SU-DHL-6 (cell line): ENCODE data around the gene FETUB.

Experiments
- H2AFZ ChIP-seq: fragments of 200-600 bp; sonication (generic); 2 replicates; pipeline ENCODE4 v1.6.1; 2014; ENCODE audit warnings: low read depth, mild to moderate bottlenecking, moderate library complexity, mixed read lengths, antibody characterized with exemption, low read length; ENCODE audit not compliant: severe bottlenecking
- H3F3A ChIP-seq: fragments of 200-600 bp; shearing (Covaris generic); 2 replicates; pipeline ENCODE4 v1.6.0; 2016; ENCODE audit warnings: antibody characterized with exemption, mild to moderate bottlenecking; ENCODE audit not compliant: insufficient read depth
- H3K27ac ChIP-seq: fragments of 200-600 bp; sonication (generic); 2 replicates; pipeline ENCODE4 v1.5.1; 2016; ENCODE audit warnings: low read depth, mild to moderate bottlenecking, low read length, moderate library complexity, mixed read lengths
- H3K27me3 ChIP-seq: fragments of 200-600 bp; sonication (generic), shearing (Covaris generic); 2 replicates; pipeline ENCODE4 v1.6.0; 2014; ENCODE audit warnings: mild to moderate bottlenecking, low read length
- H3K36me3 ChIP-seq: fragments of 200-600 bp; sonication (generic); 2 replicates; pipeline ENCODE4 v1.6.1; 2014; ENCODE audit warnings: mild to moderate bottlenecking, low read length, mixed read lengths
- H3K4me2 ChIP-seq: fragments of 300-600, 200-600 bp; shearing (Covaris generic), sonication (generic); 2 replicates; pipeline ENCODE4 v1.6.0; 2014; ENCODE audit warnings: low read length, low read depth, mild to moderate bottlenecking; ENCODE audit not compliant: poor library complexity, severe bottlenecking
- H3K4me3 ChIP-seq: fragments of 200-600 bp; sonication (generic); 2 replicates; pipeline ENCODE4 v1.5.1; 2014; ENCODE audit warnings: antibody characterized with exemption, low read length, mild to moderate bottlenecking, mixed read lengths; ENCODE audit not compliant: insufficient read depth, poor library complexity, severe bottlenecking
- H3K79me2 ChIP-seq: fragments of 200-600 bp; sonication (generic); 2 replicates; pipeline ENCODE4 v1.6.1; 2014; ENCODE audit warnings: mild to moderate bottlenecking, low read length, moderate library complexity; ENCODE audit not compliant: insufficient read depth
- H3K9ac ChIP-seq: fragments of 200-600 bp; sonication (generic); 2 replicates; pipeline ENCODE4 v1.7.0; 2014; ENCODE audit warnings: mild to moderate bottlenecking, low read length
- H3K9me2 ChIP-seq: fragments of 200-600 bp; sonication (generic); replicated peaks from 2 replicates; pipeline ENCODE4 v1.6.1; 2014; ENCODE audit warnings: low read length; ENCODE audit not compliant: insufficient read depth
- H3K9me3 ChIP-seq: fragments of 200-600 bp; sonication (generic); 2 replicates; pipeline ENCODE4 v1.6.1; 2014; ENCODE audit warnings: low read length, mixed read lengths; ENCODE audit not compliant: insufficient read depth
- H4K20me1 ChIP-seq: fragments of 200-600 bp; sonication (generic); 2 replicates; pipeline ENCODE4 v1.6.1; 2014; ENCODE audit warnings: low read depth, mild to moderate bottlenecking, antibody characterized with exemption, low read length, moderate library complexity, mixed read lengths
- CTCF ChIP-seq: fragments of 200-600 bp; sonication (generic); IDR thresholded peaks from one replicate; pipeline ENCODE4 v1.5.1; 2017; ENCODE audit warnings: antibody characterized with exemption, mild to moderate bottlenecking, low read length, moderate library complexity; ENCODE audit not compliant: insufficient read depth, poor library complexity, severe bottlenecking
- EZH2phosphoT487 ChIP-seq: fragments of 200-600 bp; sonication (generic), shearing (Covaris generic); conservative IDR thresholded peaks from 2 replicates; pipeline ENCODE4 v1.6.1; 2018; ENCODE audit warnings: mild to moderate bottlenecking, antibody characterized with exemption, low read length, moderate library complexity, mixed read lengths

The FETUB gene

GRCh38 chr3:186624598-186624997 lies 15.6 kb upstream of the FETUB start:
- H3K9me2 ChIP-seq = no peaks in the 10 kb centered on the region
- H3K4me3 ChIP-seq = no peak overlapping the region
- no peak for TF ChIP-seq CTCF
- TF ChIP-seq EZH2phosphoT487 = no peak
- H3K36me3 ChIP-seq = no peaks in the 10 kb centered on the region
- H3K27me3 ChIP-seq = no peaks in the 10 kb centered on the region
- no peak overlapping the region for H2AFZ ChIP-seq
- H3K27ac ChIP-seq = no peak overlapping the region
- no peak overlapping the region for H3K9ac ChIP-seq
- no peaks in the 10 kb centered on the region for H3F3A ChIP-seq
- H3K79me2 ChIP-seq = no peaks in the 10 kb centered on the region
- H3K9me3 ChIP-seq = no peaks in the 10 kb centered on the region
- no peaks in the 10 kb centered on the region for H4K20me1 ChIP-seq
- no peak overlapping the region for H3K4me2 ChIP-seq

GRCh38 chr3:186625600-186626042 lies 14.6 kb upstream of the FETUB start:
- Histone ChIP-seq H2AFZ (no peak overlapping the region), H3K9me3 (no peaks in the 10 kb centered on the region), H3K9ac (no peak overlapping the region), H3K4me2 (no peak overlapping the region), H3K9me2 (no peaks in the 10 kb centered on the region), H3K79me2 (no peaks in the 10 kb centered on the region), H4K20me1 (no peaks in the 10 kb centered on the region), H3K27ac (no peak overlapping the region), H3F3A (no peaks in the 10 kb centered on the region), H3K4me3 (no peak overlapping the region), H3K36me3 (no peaks in the 10 kb centered on the region), H3K27me3 (no peaks in the 10 kb centered on the region)
- TF ChIP-seq EZH2phosphoT487 = no peak
- no peak for TF ChIP-seq CTCF

GRCh38 chr3:186626254-186626847 lies 13.8 kb upstream of the FETUB start:
- H3K36me3 ChIP-seq = no peaks in the 10 kb centered on the region

More at GRCh38 chr3:186626254-186626847, 13.8 kb upstream of the FETUB start:
- H3F3A ChIP-seq = no peaks in the 10 kb centered on the region
- no peak overlapping the region for H2AFZ ChIP-seq
- no peak for TF ChIP-seq CTCF
- TF ChIP-seq EZH2phosphoT487 = no peak
- H3K27ac ChIP-seq = no peak overlapping the region
- no peak overlapping the region for H3K4me3 ChIP-seq
- no peaks in the 10 kb centered on the region for H3K79me2 ChIP-seq
- H3K9me2 ChIP-seq = no peaks in the 10 kb centered on the region
- H3K9ac ChIP-seq = no peak overlapping the region
- H4K20me1 ChIP-seq = no peaks in the 10 kb centered on the region
- no peak overlapping the region for H3K4me2 ChIP-seq
- H3K9me3 ChIP-seq = no peaks in the 10 kb centered on the region
- no peaks in the 10 kb centered on the region for H3K27me3 ChIP-seq
